PFSK-1 (cell line): ENCODE measurements around the gene EIF4E2.

Source experiments
- FOXP2 ChIP-seq: optimal IDR thresholded peaks from 2 replicates; pipeline ENCODE3; 2011; ENCODE audit warnings: borderline replicate concordance, control low read depth, inconsistent platforms; ENCODE audit not compliant: insufficient read depth; ENCODE audit errors: extremely low read length, extremely low read depth
- POLR2AphosphoS5 ChIP-seq: IDR thresholded peaks from 2 replicates; pipeline ENCODE4 v1.6.1; 2012; ENCODE audit warnings: low read depth, mild to moderate bottlenecking, control low read depth, low read length, moderate library complexity
- REST ChIP-seq, 2 experiments: IDR thresholded peaks; 2 replicates each; pipeline versions ENCODE4 v1.6.1 to v1.8.0; 2011 to 2012; ENCODE audit warnings: low read depth in 2 of 2, low read length in 2 of 2, control low read depth in 1 of 2, inconsistent platforms in 1 of 2, mild to moderate bottlenecking in 1 of 2, moderate library complexity in 1 of 2; ENCODE audit not compliant: insufficient read depth in 1 of 2
- SIN3A ChIP-seq: IDR thresholded peaks from 2 replicates; pipeline ENCODE4 v1.6.1; 2012; ENCODE audit warnings: mild to moderate bottlenecking, low read length, moderate library complexity, borderline replicate concordance; ENCODE audit not compliant: insufficient read depth
- TAF1 ChIP-seq: IDR thresholded peaks from 2 replicates; pipeline ENCODE4 v1.6.1; 2012; ENCODE audit warnings: low read length, control low read depth, borderline replicate concordance; ENCODE audit not compliant: insufficient read depth

GRCh38 chr2:232611061-232611460, 60.6 kb downstream of the EIF4E2 start:
- no peak for TF ChIP-seq SIN3A
- no peak for TF ChIP-seq TAF1
- no peak for TF ChIP-seq REST (IDR thresholded peaks at IDR 0.05; ENCODE audit: insufficient read depth in 1 of 2, low read depth in 2 of 2, low read length in 2 of 2)
- TF ChIP-seq POLR2AphosphoS5: no peak
- TF ChIP-seq FOXP2: no peak
